ES-I3 (cell line): Measurements from ENCODE around the gene PAK4.

Source experiments
- H3K36me3 ChIP-seq: 2 replicates; pipeline ENCODE4 v1.6.1; 2013; ENCODE audit warnings: mild to moderate bottlenecking, low read length, control low read depth, moderate library complexity; ENCODE audit not compliant: insufficient read depth
- H3K4me1 ChIP-seq: 2 replicates; pipeline ENCODE4 v1.6.1; 2013; ENCODE audit warnings: mild to moderate bottlenecking, control low read depth, low read length; ENCODE audit not compliant: insufficient read depth
- H3K9ac ChIP-seq: 2 replicates; pipeline ENCODE4 v1.6.1; 2013; ENCODE audit warnings: low read depth, mild to moderate bottlenecking, low read length, moderate library complexity
- H3K9me3 ChIP-seq: 2 replicates; pipeline ENCODE4 v1.6.1; 2013; ENCODE audit warnings: mild to moderate bottlenecking, low read length, moderate library complexity; ENCODE audit not compliant: control insufficient read depth, insufficient read depth

Gene PAK4

DNA sequence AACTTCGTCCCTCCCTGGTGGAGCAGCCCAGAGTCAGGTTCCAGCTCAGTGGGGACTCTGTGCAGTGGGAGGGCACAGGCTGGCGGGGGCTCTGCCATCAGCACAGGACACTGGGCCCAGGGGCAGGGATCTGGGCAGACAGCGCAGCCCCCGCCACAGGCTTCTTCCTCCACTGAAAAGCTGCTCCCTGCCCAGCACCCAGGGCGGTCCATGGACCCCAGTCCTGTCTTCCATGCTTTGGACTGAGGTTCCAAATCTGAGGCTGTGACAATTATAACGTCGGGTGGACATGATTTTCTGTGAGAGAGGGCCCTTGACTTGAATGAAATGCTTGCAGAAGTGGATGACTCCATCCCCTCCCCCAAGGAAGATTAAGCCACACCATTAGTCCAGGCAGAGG is 50.0 kb downstream of the PAK4 start:
- H3K4me1 ChIP-seq: no peaks in the 10 kb centered on the region
- no peaks in the 10 kb centered on the region for H3K36me3 ChIP-seq
- H3K9me3 ChIP-seq: no peaks in the 10 kb centered on the region
- no peak overlapping the region for H3K9ac ChIP-seq

DNA sequence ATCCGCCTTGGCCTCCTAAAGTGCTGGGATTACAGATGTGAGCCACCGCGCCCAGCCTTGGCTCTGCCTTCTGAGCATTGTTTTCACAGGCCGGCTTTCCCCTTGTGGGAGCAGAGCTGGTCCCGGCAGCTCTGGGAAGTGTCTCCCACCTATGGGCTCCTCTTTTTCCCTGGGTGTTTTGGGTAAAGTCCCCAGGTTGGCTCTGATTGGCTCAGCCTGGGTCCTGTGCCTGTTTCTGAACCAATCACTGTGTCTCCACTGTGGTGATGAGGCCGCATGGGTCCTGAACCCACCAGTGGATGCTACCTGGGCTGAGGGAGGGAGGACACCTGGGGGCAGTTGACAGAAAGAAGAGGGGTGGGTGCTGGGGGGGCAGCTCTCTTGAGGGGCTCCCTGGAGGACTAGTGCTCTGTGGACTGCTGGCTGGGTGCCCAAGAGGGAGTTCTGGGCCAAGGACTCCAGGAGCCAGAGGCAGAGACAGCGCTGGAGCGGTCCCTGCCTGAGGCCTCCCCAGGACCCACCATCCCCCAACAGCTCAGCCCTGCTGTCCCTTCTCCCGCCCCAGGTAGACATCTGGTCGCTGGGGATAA is 51.6 kb downstream of the PAK4 start:
- Histone ChIP-seq H3K4me1 (no peaks in the 10 kb centered on the region), H3K9ac (no peak overlapping the region), H3K36me3 (no peaks in the 10 kb centered on the region), H3K9me3 (no peaks in the 10 kb centered on the region)

DNA sequence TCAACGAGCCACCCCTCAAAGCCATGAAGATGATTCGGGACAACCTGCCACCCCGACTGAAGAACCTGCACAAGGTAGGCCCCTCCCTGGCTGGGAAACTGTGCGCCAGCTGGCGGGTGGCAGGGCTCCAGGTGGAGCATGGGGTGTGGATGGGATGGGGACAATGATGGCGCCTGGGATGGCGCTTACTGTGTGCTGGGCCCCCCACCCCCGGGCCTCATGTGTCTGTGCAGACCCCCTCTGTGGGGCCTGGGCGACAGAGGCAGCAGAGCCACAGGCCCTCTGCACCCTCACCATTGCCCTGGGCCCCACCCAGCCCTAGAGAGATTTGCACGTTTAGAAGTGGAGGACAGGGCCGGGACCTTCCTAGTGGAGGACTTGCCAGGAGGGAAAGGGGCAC is 52.1 kb downstream of the PAK4 start:
- no peak overlapping the region for H3K9ac ChIP-seq
- no peaks in the 10 kb centered on the region for H3K4me1 ChIP-seq

DNA sequence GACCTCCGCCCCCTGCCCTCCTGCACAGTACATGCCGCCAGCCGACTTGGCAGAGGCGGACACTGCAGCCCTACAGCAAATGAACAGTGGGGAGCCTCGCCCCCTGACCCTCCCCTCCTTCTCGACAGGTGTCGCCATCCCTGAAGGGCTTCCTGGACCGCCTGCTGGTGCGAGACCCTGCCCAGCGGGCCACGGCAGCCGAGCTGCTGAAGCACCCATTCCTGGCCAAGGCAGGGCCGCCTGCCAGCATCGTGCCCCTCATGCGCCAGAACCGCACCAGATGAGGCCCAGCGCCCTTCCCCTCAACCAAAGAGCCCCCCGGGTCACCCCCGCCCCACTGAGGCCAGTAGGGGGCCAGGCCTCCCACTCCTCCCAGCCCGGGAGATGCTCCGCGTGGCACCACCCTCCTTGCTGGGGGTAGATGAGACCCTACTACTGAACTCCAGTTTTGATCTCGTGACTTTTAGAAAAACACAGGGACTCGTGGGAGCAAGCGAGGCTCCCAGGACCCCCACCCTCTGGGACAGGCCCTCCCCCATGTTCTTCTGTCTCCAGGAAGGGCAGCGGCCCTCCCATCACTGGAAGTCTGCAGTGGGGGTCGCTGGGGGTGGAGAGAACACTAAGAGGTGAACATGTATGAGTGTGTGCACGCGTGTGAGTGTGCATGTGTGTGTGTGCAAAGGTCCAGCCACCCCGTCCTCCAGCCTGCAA is 52.9 kb downstream of the PAK4 start:
- Histone ChIP-seq H3K9me3 (no peaks in the 10 kb centered on the region), H3K4me1 (no peaks in the 10 kb centered on the region), H3K36me3 (no peaks in the 10 kb centered on the region), H3K9ac (no peak overlapping the region)

More for the DNA sequence above, 52.1 kb downstream of the PAK4 start:
- Histone ChIP-seq H3K9me3 (no peaks in the 10 kb centered on the region), H3K36me3 (no peaks in the 10 kb centered on the region)

DNA sequence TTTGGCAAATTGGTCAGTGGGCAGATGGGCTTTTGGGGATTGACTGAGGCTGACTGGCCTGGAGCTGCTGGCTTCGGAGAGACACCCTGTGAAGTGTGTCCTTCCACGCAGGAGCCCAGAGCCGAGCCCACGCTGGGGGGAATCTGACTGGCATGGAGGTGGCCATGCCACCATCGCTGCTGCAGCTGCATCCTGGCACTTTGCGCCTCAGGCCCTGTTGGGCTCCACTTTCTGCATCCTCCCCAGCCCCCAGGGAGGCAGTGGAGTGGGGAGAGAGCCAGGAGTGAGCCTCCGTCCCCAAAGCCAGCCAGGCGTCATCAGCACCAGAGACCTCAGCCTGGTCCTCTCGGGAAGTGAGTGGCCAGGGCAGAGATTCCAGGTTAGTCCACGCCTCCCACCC is 54.2 kb downstream of the PAK4 start:
- Histone ChIP-seq H3K9ac (no peak overlapping the region), H3K9me3 (no peaks in the 10 kb centered on the region), H3K4me1 (no peaks in the 10 kb centered on the region), H3K36me3 (no peaks in the 10 kb centered on the region)

DNA sequence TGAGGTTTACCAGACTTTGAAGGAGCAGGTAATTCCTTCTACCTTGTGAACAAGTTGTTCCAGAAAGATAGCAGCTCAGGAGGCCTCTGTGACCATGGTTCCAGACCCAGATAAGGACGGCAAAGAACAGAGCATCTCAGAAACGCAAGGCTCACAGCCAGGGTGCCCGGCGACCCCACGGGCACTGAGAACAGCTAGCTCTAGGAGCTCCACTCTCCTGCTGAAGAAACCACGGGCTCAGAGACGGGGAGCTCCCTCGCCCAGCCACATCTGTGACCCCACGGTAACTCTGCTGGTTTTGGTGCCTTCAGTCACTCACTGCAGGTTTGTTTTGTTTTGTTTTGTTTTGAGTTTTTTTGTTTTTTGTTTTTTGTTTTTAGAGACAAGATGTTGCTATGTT is 55.2 kb downstream of the PAK4 start:
- no peaks in the 10 kb centered on the region for H3K9me3 ChIP-seq
- H3K4me1 ChIP-seq: no peaks in the 10 kb centered on the region
- H3K9ac ChIP-seq: no peak overlapping the region
- no peaks in the 10 kb centered on the region for H3K36me3 ChIP-seq

DNA sequence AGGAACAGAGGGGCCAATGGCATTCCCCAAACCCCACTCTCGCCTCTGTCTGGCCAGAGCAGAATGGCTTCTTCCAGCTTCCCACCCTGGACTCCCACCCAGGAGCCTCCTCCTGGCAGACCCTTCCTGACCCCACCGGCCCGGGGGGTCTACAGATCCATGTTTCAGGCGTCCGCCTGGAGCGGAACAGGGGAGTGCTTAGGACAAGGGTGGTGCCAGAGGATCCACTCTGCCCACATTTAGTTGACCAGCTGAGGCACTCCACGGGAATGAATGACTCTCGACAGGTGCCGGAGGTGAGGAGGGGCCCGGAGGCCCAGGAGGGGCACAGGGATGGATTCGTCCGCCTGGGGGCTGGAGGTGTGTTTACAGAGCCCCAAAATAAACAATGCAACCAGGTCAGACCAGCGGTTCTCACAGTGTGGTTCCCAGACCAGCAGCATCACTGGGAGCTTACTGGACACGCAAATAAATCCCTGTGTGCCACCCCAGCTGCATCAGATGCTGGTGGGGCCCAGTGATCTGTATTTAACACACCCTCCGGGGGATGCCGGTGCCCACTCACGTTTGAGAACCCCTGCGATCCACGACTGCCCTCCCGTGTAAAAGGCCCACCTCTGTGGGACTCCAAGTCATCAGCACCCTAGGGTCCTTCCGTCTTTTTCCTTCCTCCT is 56.1 kb downstream of the PAK4 start:
- no peaks in the 10 kb centered on the region for H3K36me3 ChIP-seq
- H3K9me3 ChIP-seq: no peaks in the 10 kb centered on the region
- no peak overlapping the region for H3K9ac ChIP-seq
- no peaks in the 10 kb centered on the region for H3K4me1 ChIP-seq

DNA sequence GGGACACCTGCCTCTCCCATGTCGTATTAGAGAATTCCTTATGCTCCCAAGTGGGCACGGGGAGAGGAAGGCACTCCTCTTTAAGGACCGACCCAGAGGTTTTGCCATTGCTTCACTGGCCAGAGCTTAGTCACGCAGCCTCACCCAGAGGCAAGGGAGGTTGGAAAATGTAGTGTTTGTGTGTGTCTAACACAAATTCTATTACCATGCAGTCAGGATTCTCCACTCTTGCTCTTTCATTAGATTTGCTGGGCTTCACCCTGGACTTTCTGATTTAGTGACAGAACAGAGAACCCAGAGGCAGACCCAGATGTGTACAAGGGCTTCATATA is 56.6 kb downstream of the PAK4 start:
- Histone ChIP-seq H3K36me3 (no peaks in the 10 kb centered on the region), H3K9me3 (no peaks in the 10 kb centered on the region), H3K9ac (no peak overlapping the region)

DNA sequence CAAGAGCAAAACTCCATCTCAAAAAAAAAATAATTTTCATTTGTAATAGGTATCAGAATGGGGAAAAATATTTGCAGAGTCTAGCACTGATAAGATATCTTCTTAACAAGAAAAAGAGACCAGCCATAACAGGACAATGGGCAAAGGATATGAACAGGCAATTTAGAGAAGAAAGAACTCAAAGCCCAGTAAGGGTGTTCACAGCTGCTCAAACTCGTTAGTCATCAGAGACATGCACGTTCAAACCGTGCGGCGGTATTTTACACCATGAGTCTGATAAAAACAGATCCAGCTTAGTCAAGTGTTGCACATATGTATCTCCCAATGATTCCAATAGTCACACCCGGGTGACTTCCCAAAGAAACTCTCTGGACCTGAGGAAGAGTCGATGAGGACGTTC is 57.5 kb downstream of the PAK4 start:
- no peaks in the 10 kb centered on the region for H3K4me1 ChIP-seq
- H3K9ac ChIP-seq: no peak overlapping the region
- no peaks in the 10 kb centered on the region for H3K9me3 ChIP-seq
- H3K36me3 ChIP-seq: no peaks in the 10 kb centered on the region

More for the DNA sequence above, 56.6 kb downstream of the PAK4 start:
- H3K4me1 ChIP-seq: no peaks in the 10 kb centered on the region

DNA sequence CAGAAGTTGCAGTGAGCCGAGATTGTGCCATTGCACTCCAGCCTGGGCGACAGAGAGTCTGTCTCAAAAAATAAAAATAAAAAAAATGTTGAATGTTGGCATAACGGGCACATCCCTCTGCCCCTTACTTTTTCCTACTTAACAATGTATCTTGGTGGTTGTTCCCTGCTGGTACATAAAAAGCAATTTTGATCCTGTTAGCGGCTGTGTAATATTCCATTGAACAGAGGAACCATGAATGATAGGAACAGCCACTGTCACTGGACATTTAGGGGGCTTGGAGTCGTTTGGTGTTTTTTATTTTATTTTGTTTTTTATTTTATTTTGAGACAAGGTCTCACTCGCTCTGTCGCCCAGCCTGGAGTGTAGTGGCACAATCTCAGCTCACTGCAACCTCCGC is 60.8 kb downstream of the PAK4 start:
- no peaks in the 10 kb centered on the region for H3K36me3 ChIP-seq
- H3K9me3 ChIP-seq: no peaks in the 10 kb centered on the region
- no peak overlapping the region for H3K9ac ChIP-seq

DNA sequence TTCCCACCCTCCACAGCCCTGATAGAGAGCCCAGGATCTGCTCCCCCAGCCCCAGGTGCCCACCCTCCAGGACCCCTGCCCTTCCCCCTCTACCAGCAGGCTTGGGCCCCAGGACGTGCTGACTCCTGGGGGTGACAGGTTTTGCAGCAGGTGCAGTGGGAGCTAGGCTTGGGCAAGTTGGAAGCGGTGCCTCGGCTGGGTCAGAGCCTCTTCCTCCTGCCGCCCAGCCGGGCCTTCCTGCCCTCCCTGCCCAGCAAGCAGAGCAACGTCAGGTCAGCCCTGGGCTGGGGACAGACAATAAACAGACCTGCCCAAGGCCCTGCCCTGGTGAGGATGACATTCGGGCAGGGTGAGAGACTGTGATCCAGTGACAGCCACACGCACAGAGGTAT is 62.0 kb downstream of the PAK4 start:
- Histone ChIP-seq H3K36me3 (no peaks in the 10 kb centered on the region), H3K9ac (no peak overlapping the region), H3K9me3 (no peaks in the 10 kb centered on the region), H3K4me1 (no peaks in the 10 kb centered on the region)

More for the DNA sequence above, 60.8 kb downstream of the PAK4 start:
- H3K4me1 ChIP-seq: no peaks in the 10 kb centered on the region

DNA sequence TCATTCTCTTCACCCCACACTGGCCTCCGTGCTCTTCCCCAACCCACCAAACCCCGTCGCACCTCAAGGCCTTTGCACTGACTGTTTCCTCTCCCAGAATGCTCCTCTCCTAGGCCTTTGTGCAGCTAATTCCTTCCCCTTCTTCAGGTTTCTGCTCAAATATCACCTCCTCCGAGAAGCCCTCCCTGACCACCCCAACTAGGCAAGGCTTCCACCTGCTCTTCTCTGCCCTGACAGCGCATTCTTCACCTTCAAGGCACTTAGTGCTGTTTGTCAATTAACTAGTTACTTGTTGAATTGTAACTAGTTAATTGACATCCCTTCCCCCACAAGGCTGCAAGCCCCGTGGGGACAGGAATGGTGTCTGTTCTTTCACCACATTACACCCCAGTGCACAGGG is 63.4 kb downstream of the PAK4 start:
- H3K4me1 ChIP-seq: no peaks in the 10 kb centered on the region
- H3K9me3 ChIP-seq: no peaks in the 10 kb centered on the region
- no peak overlapping the region for H3K9ac ChIP-seq
- no peaks in the 10 kb centered on the region for H3K36me3 ChIP-seq

DNA sequence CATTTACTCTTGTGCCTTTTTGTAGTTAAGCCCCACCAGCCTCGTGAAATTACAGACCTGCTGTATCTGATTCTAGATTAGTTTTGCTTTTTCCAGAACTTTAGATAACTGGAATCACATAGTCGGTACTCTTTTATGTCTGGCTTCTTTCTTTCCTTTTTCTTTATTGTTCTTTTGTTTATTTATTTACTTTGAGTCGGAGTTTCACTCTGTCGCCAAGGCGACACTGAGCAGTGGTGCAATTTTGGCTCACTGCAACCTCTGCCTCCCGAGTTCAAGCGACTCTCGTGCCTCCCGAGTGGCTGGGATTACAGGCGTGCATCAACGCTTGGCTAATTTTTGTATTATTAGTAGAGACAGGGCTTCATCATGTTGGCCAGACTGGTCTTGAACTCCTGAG is 65.2 kb downstream of the PAK4 start:
- H3K36me3 ChIP-seq: no peaks in the 10 kb centered on the region
- H3K9ac ChIP-seq: no peak overlapping the region
- no peaks in the 10 kb centered on the region for H3K9me3 ChIP-seq
- 0 out of 2 replicates have a peak, but pooled peaks cover 3% of the 10 kb centered on the region for H3K4me1 ChIP-seq

DNA sequence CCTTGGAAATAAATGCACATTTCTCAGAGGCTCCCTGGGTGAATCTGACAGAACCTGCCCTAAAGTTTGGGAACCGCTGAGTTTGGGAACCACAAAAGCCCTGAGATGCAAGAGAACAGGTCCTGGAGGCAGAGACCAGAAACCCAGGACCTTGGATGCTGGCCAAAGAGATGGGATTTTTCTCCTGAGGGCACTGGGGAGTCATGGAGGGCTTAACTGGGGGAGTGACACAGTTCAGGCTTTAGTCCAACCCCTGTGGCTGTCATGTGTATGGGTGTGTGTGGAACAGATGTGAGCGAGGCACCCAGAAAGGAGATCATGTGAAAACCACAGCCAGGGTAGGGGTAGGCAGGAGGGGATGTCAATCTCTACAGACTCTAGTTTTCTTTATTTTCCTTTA is 67.3 kb downstream of the PAK4 start:
- Histone ChIP-seq H3K9ac (no peak overlapping the region), H3K9me3 (no peaks in the 10 kb centered on the region), H3K4me1 (0 out of 2 replicates have a peak, but pooled peaks cover 3% of the 10 kb centered on the region), H3K36me3 (no peaks in the 10 kb centered on the region)

DNA sequence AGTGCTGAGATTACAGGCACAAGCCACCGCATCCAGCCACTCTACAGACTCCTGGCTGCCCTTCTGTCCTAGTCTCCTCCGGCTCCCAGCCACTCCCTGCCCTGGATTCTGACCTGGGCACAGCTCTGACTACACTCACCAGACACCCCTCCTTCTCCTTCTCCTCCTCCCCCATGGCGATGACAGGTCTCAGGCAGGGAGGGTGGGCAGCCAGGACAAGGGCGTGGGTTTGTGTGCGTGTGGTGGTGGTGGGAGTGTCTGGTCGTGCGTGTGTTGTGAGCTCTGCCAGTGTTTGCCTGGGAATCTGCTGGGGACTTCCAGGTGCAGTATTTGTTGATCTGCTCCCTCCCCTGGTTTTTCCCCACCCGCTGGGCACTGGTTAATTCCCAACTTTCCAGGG is 68.2 kb downstream of the PAK4 start:
- no peak overlapping the region for H3K9ac ChIP-seq
- no peaks in the 10 kb centered on the region for H3K9me3 ChIP-seq
- 0 out of 2 replicates have a peak, but pooled peaks cover 3% of the 10 kb centered on the region for H3K4me1 ChIP-seq
- H3K36me3 ChIP-seq: no peaks in the 10 kb centered on the region
